Peyer's patch (tissue), 4 donors: Measurements from ENCODE around the gene GPR146. TPM values are rescaled to one million over a fixed set of nuclear protein-coding genes. Genes with fewer than 3 reads are reported as not detected.
A peak's percentile ranks its signal among the peaks of the same experiment; 100 is the strongest.

Experiments
- DNase-seq, 3 donors: peaks; one replicate each; pipeline ENCODE4 v3.0.0-alpha.2; 2017 to 2019
- H3K27ac ChIP-seq, 4 donors: fragments of 200-600 bp; sonication (generic); one replicate each; pipeline ENCODE4 v1.5.1; 2016 to 2019
- H3K27me3 ChIP-seq, 2 donors: fragments of 200-600 bp; sonication (generic); one replicate each; pipeline ENCODE4 v1.5.1; 2019
- H3K36me3 ChIP-seq, 3 donors: fragments of 200-600 bp; sonication (generic); one replicate each; pipeline ENCODE4 v1.5.1; 2016 to 2019
- H3K4me1 ChIP-seq, 4 donors: fragments of 200-600 bp; sonication (generic); one replicate each; pipeline ENCODE4 v1.5.1; 2016 to 2019
- H3K4me3 ChIP-seq, 4 donors: fragments of 200-600 bp; sonication (generic); 1 replicate in 3 of 4; 2 replicates in 1 of 4; pipeline ENCODE4 v1.5.1; 2016 to 2019; ENCODE audit warnings: mild to moderate bottlenecking in 1 of 4
- H3K9me3 ChIP-seq, 4 donors: fragments of 200-600 bp; sonication (generic); one replicate each; pipeline ENCODE4 v1.5.1; 2016 to 2019; ENCODE audit warnings: mild to moderate bottlenecking in 1 of 4
- CTCF ChIP-seq, 6 experiments: fragments of 450-650 bp in 4 of 6; fragments of 200-600 bp in 2 of 6; sonication (generic) in 1 of 6; IDR thresholded peaks; one replicate each; pipeline ENCODE4 v1.5.1; 2017 to 2019; ENCODE audit warnings: antibody characterized with exemption in 6 of 6, mild to moderate bottlenecking in 3 of 6, moderate library complexity in 1 of 6
- POLR2A ChIP-seq, 2 donors: fragments of 450-650 bp; IDR thresholded peaks; one replicate each; pipeline ENCODE4 v1.5.1; 2017; ENCODE audit warnings: antibody characterized with exemption in 2 of 2, mild to moderate bottlenecking in 2 of 2, moderate library complexity in 2 of 2
- total RNA-seq, 4 donors: library from RNA; depleted of rRNA; stranded (reverse); fragments of >200 nt; gene quantifications; one replicate each; pipeline ENCODE4 v1.1.0, GENCODE V29; 2016

Gene GPR146, protein sequence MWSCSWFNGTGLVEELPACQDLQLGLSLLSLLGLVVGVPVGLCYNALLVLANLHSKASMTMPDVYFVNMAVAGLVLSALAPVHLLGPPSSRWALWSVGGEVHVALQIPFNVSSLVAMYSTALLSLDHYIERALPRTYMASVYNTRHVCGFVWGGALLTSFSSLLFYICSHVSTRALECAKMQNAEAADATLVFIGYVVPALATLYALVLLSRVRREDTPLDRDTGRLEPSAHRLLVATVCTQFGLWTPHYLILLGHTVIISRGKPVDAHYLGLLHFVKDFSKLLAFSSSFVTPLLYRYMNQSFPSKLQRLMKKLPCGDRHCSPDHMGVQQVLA
- 10 to 100 TPM in 1 of 4 donors, 1 to 10 TPM in 3; 1.4 to 13.2 (median 4.4) TPM for total RNA-seq

DNA sequence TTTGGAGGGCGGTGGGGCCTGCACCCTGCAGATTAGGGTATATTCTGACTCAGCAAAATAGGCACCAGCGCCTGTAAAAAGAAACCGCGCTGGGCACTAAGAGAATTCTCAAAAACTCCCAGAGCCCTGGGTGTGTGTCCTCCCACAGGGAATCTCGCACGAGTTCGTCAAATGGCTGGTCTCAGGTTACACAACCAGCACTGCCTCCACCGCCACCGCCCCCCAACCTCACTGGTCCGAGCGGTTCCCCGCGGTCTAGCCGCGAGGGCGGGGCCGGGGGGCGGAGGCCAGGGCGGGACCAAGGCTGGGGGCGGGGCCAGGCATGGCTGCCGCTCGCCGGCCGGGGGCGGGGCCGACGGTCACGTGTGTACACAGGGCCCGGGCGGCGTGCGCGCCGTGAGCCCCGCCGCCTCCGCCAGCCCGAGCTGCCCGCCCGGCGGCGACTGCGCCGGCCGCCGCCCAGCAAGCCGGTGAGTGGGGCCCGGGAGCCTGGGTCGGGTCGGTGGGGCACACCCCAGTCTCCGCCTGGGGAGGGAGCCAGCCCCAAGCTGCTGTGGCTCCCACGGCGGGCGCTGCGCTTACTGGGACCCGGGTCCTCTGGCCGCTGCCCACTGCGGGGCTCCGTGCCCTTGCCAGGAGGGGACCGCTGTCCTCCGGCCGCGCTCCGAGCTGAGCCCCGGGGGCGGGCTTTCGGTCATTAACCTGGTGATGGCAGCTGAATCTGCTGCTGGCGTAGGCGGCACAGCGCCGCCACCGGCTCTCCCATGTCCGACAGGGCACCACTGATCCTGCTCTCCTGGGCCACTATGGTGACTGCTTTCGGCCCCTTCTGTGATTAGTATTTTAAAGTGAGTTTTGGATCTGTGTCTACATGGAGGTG is at the start of gene GPR146:
Gene GPR146, plus strand, starts transcription at position 358 of the 880 bp plus-strand sequence. CDS start 12,970 bp downstream, outside the sequence.
- Histone ChIP-seq H3K36me3 (no peaks in the 10 kb centered on the region), H3K4me1 (peaks cover 0 to 52% (median 2%) of the 10 kb centered on the region in 4 donors), H3K9me3 (no peaks in the 10 kb centered on the region), H3K4me3 (peak within 1 kb of the TSS; percentile 65 to 87 (median 82)), H3K27me3 (no peaks in the 10 kb centered on the region), H3K27ac (peak within 1 kb of the TSS; percentile 76 to 92 (median 84))
- TF ChIP-seq POLR2A (IDR thresholded peaks at IDR 0.05): peak in 1 of 2 donors; percentile 54
- peak; percentile 10 to 63 (median 59) for TF ChIP-seq CTCF (IDR thresholded peaks at IDR 0.05)
- peak; percentile 97 to 99 (median 97) for DNase-seq

- TF ChIP-seq POLR2A (IDR thresholded peaks at IDR 0.05): no peak
- no peak for TF ChIP-seq CTCF (IDR thresholded peaks at IDR 0.05)
- DNase-seq: no peak
- H3K27ac ChIP-seq: no peak overlapping the region
- no peaks in the 10 kb centered on the region for H3K27me3 ChIP-seq
- peaks cover 0 to 20% (median 3%) of the 10 kb centered on the region in 4 donors for H3K4me1 ChIP-seq
- peaks cover 0 to 6% (median 0%) of the 10 kb centered on the region in 3 donors for H3K36me3 ChIP-seq
- no peaks in the 10 kb centered on the region for H3K9me3 ChIP-seq
- H3K4me3 ChIP-seq: no peak overlapping the region
These were observed 49.6 kb upstream of the GPR146 start for GRCh38 chr7:994592-995308.

DNA sequence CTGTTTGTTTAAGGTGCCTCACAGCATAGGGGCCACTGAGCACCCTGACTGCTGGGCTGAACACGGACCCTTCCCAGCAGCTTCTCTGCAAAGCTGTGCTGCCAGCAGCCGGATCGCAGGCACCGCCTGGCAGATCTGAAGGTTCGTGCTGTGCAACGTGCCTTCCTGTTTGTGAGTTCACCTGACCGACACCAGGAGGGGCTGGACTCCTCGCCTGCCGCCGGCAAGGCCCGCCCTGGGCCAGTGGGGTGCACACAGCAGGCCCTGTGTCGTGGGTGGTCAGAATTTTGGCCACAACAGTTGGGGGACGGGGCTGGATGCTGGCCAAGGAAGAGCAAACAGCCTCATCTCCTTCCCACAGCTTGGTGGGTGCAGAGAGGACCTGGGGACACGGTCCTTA is 48.8 kb upstream of the GPR146 start:
- no peak for DNase-seq
- peaks cover 0 to 6% (median 0%) of the 10 kb centered on the region in 3 donors for H3K36me3 ChIP-seq
- H3K9me3 ChIP-seq: no peaks in the 10 kb centered on the region
- TF ChIP-seq POLR2A (IDR thresholded peaks at IDR 0.05) (no peak), CTCF (IDR thresholded peaks at IDR 0.05) (no peak)
- H3K27ac ChIP-seq: no peak overlapping the region
- H3K4me3 ChIP-seq: no peak overlapping the region
- no peaks in the 10 kb centered on the region for H3K27me3 ChIP-seq
- H3K4me1 ChIP-seq: peaks cover 0 to 20% (median 3%) of the 10 kb centered on the region in 4 donors

- no peak for TF ChIP-seq POLR2A (IDR thresholded peaks at IDR 0.05)
- no peak for TF ChIP-seq CTCF (IDR thresholded peaks at IDR 0.05)
- peaks cover 0 to 6% (median 0%) of the 10 kb centered on the region in 3 donors for H3K36me3 ChIP-seq
These were observed 48.1 kb upstream of the GPR146 start for GRCh38 chr7:996079-996872.

More at GRCh38 chr7:996079-996872, 48.1 kb upstream of the GPR146 start:
- no peak overlapping the region for H3K27ac ChIP-seq
- H3K9me3 ChIP-seq: no peaks in the 10 kb centered on the region
- H3K4me1 ChIP-seq: peaks cover 0 to 20% (median 3%) of the 10 kb centered on the region in 4 donors
- H3K27me3 ChIP-seq: no peaks in the 10 kb centered on the region
- DNase-seq: no peak
- H3K4me3 ChIP-seq: no peak overlapping the region
